Upper lobe of left lung (tissue), 4 donors: Measurements from ENCODE around the gene KLHDC10.

Experiments used
- CTCF ChIP-seq, 6 experiments: fragments of 450-650 bp in 4 of 6; fragments of 200-600 bp in 2 of 6; sonication (generic) in 2 of 6; IDR thresholded peaks; one replicate each; pipeline ENCODE4 v1.5.1; 2016 to 2019; ENCODE audit warnings: antibody characterized with exemption in 6 of 6
- POLR2A ChIP-seq, 4 donors: fragments of 450-650 bp; IDR thresholded peaks; one replicate each; pipeline ENCODE4 v1.5.1; 2016 to 2017; ENCODE audit warnings: antibody characterized with exemption in 4 of 4, mild to moderate bottlenecking in 2 of 4
- POLR2AphosphoS5 ChIP-seq, 2 donors: sonication (generic); formaldehyde crosslinking; IDR thresholded peaks; one replicate each; pipeline ENCODE4 v1.5.1; 2017; ENCODE audit warnings: antibody characterized with exemption in 2 of 2

GRCh38 chr7:130142654-130143333 is 72.5 kb downstream of the KLHDC10 start:
- TF ChIP-seq CTCF (IDR thresholded peaks at IDR 0.05) (no peak), POLR2A (IDR thresholded peaks at IDR 0.05) (no peak), POLR2AphosphoS5 (IDR thresholded peaks at IDR 0.05) (no peak)
